B cell (primary cell): ENCODE results near the gene CACNA2D1. TPM values are rescaled to one million over a fixed set of nuclear protein-coding genes. Genes with fewer than 3 reads are reported as not detected.

Experiments
- ATAC-seq: fragments of 200-7000 bp; cut with Tn5 transposase; one replicate; pipeline ENCODE4 v1.10.0; 2021; ENCODE audit warnings: low read depth, mild to moderate bottlenecking, moderate number of reproducible peaks, moderate library complexity
- CTCF ChIA-PET: fragments of 350-600 bp; sonication (Branson Sonifier 250); formaldehyde crosslinking; loops from one replicate; lab custom pipeline; 2021; ENCODE audit warnings: antibody characterized with exemption, inconsistent platforms; lab: Charles Lee
- POLR2A ChIA-PET: fragments of 350-600 bp; sonication (Branson Sonifier 250); formaldehyde crosslinking; loops from one replicate; lab custom pipeline; 2021; ENCODE audit warnings: antibody characterized with exemption; lab: Charles Lee
- DNase-seq: peaks from one replicate; pipeline ENCODE4 v3.0.0; 2013
- H2AFZ ChIP-seq: 2 replicates; pipeline ENCODE4 v1.6.1; 2012; ENCODE audit warnings: mild to moderate bottlenecking, low read depth, low read length; ENCODE audit not compliant: insufficient read depth, poor library complexity, severe bottlenecking
- H3K27ac ChIP-seq, 2 donors: 1 replicate in 1 of 2; 2 replicates in 1 of 2; pipeline ENCODE4 v1.5.1; 2012 to 2013; ENCODE audit warnings: low read length in 2 of 2, mild to moderate bottlenecking in 2 of 2, moderate library complexity in 1 of 2
- H3K27me3 ChIP-seq, 4 experiments: fragments of 200-600 bp in 1 of 4; sonication (generic) in 1 of 4; replicated peaks in 1 of 4; 1 replicate in 2 of 4; 2 replicates in 2 of 4; pipeline versions ENCODE4 v1.6.1 to v1.7.0; 2013 to 2016; ENCODE audit warnings: low read length in 3 of 4, mild to moderate bottlenecking in 2 of 4, mixed read lengths in 1 of 4, moderate library complexity in 1 of 4; ENCODE audit not compliant: insufficient read depth in 4 of 4, control insufficient read depth in 3 of 4; ENCODE audit errors: control extremely low read depth in 1 of 4
- H3K36me3 ChIP-seq, 2 experiments: replicated peaks in 1 of 2; 1 replicate in 1 of 2; 2 replicates in 1 of 2; pipeline versions ENCODE4 v1.6.1 to v1.7.1; 2013; ENCODE audit warnings: low read length in 1 of 2; ENCODE audit not compliant: insufficient read depth in 2 of 2, control insufficient read depth in 1 of 2; ENCODE audit errors: control extremely low read depth in 1 of 2, extremely low read depth in 1 of 2
- H3K4me1 ChIP-seq, 2 donors: fragments of 200-600 bp in 1 of 2; sonication (generic) in 1 of 2; 1 replicate in 1 of 2; 2 replicates in 1 of 2; pipeline versions ENCODE4 v1.5.1 to v1.6.1; 2013 to 2017; ENCODE audit warnings: low read length in 2 of 2; ENCODE audit not compliant: control insufficient read depth in 2 of 2, insufficient read depth in 2 of 2
- H3K4me2 ChIP-seq: replicated peaks from 2 replicates; pipeline ENCODE3; 2012; ENCODE audit warnings: mild to moderate bottlenecking, low read depth, low read length; ENCODE audit not compliant: poor library complexity, severe bottlenecking
- H3K4me3 ChIP-seq, 5 experiments: fragments of 200-600 bp in 1 of 5; sonication (generic) in 1 of 5; 1 replicate in 3 of 5; 2 replicates in 2 of 5; pipeline versions ENCODE4 v1.5.1 to v1.7.0; 2011 to 2016; ENCODE audit warnings: low read length in 4 of 5, mild to moderate bottlenecking in 4 of 5, low read depth in 2 of 5, control low read depth in 1 of 5, moderate library complexity in 1 of 5; ENCODE audit not compliant: insufficient read depth in 1 of 5; ENCODE audit errors: control extremely low read depth in 1 of 5, extremely low read depth in 1 of 5
- H3K79me2 ChIP-seq: fragments of 200-600 bp; sonication (generic); one replicate; pipeline ENCODE4 v1.6.0; 2016; ENCODE audit warnings: low read length; ENCODE audit not compliant: control insufficient read depth, insufficient read depth
- H3K9ac ChIP-seq: fragments of 200-600 bp; sonication (generic); 2 replicates; pipeline ENCODE4 v1.6.1; 2017; ENCODE audit warnings: mild to moderate bottlenecking, low read length, moderate library complexity
- H3K9me3 ChIP-seq, 3 donors: one replicate each; pipeline versions ENCODE4 v1.6.1 to v1.7.1; 2013; ENCODE audit warnings: low read length in 2 of 3; ENCODE audit not compliant: control insufficient read depth in 2 of 3, insufficient read depth in 1 of 3; ENCODE audit errors: control extremely low read depth in 1 of 3
- H4K20me1 ChIP-seq: 2 replicates; pipeline ENCODE4 v1.6.0; 2012; ENCODE audit warnings: mild to moderate bottlenecking, low read length; ENCODE audit not compliant: insufficient read depth, control insufficient read depth, poor library complexity, severe bottlenecking
- H3K27ac Mint-ChIP-seq: one replicate; pipeline ENCODE4 v1.8.0; 2021; ENCODE audit warnings: mixed read lengths
- H3K27me3 Mint-ChIP-seq: one replicate; pipeline ENCODE4 v1.8.0; 2021; ENCODE audit warnings: mixed read lengths
- H3K4me1 Mint-ChIP-seq: one replicate; pipeline ENCODE4 v1.8.0; 2021; ENCODE audit warnings: mixed read lengths
- H3K4me3 Mint-ChIP-seq: one replicate; pipeline ENCODE4 v1.8.0; 2021; ENCODE audit warnings: mixed read lengths
- H3K9me3 Mint-ChIP-seq: one replicate; pipeline ENCODE4 v1.8.0; 2022; ENCODE audit warnings: mixed read lengths; ENCODE audit not compliant: insufficient read depth
- EZH2 ChIP-seq: IDR thresholded peaks from 2 replicates; pipeline ENCODE4 v1.6.1; 2012; ENCODE audit warnings: borderline replicate concordance, low read depth, mild to moderate bottlenecking, moderate library complexity, low read length; ENCODE audit not compliant: insufficient read depth, poor library complexity, severe bottlenecking
- WGBS: methylation state at CpG from one replicate; pipeline ENCODE4 v1.1.5; 2013; ENCODE audit warnings: missing lambda C conversion rate; ENCODE audit not compliant: insufficient coverage; 5-methylcytosine and 5-hydroxymethylcytosine counted together
- intact Hi-C: fragments of 100-400 bp; cut with micrococcal nuclease; formaldehyde crosslinking; loops from one replicate; pipeline ENCODE4 v1.10.0; 2022
- polyA plus RNA-seq: library from polyadenylated mRNA; depleted of rRNA; stranded (reverse); fragments of >200 nt; gene quantifications from 2 replicates; pipeline ENCODE4 v1.2.3, GENCODE V29; 2012
- total RNA-seq, 2 donors: library from RNA; stranded (reverse); fragments of 120-200 nt in 1 of 2; gene quantifications; 1 replicate in 1 of 2; 2 replicates in 1 of 2; pipeline versions ENCODE4 v1.2.3 to v1.2.4, GENCODE V29; 2013 to 2022
- TF ChIP-seq, protein P1 (sequence below): fragments of 200-600 bp; IDR thresholded peaks from one replicate; pipeline ENCODE4 v1.8.0; 2022; ENCODE audit warnings: antibody characterized with exemption, mild to moderate bottlenecking

The CACNA2D1 gene
- total and polyA plus RNA-seq, 2 donors (not counting 1 experiment from before 2014, with no cell fraction given) = not detected

DNA sequence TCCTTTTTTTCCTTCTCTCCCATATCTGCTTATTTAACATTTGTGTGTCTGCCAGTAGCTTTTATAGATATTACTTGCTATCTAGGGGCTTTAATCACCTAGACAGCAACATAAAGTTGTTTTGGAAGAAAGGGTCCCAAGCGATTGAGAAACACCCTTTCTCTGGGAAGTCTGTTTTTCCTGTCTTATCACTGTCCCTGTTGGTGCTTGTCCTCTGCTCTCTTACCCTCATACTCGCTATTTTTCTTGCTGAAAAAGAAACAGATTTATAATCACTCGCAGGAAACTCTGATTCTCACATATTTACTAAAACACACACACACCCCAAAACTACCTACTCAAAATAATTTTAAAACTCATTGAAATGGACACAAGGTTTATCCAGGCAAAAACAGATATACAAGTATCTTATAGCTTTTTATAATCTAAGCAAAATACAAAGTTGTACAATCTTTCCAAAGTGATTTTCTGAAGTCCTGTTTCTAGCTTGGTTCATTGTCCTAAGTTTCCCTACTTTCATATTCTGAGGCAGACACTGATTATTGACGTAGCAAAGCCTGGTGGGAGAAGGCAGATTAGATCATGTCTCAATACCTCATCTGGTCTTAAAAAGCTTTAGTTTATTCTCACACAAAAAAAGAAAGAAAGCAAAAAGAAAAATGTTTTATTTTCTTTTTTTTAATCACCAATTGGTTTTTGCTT lies 157.3 kb downstream of the CACNA2D1 start:
- TF ChIP-seq, protein P1, sequence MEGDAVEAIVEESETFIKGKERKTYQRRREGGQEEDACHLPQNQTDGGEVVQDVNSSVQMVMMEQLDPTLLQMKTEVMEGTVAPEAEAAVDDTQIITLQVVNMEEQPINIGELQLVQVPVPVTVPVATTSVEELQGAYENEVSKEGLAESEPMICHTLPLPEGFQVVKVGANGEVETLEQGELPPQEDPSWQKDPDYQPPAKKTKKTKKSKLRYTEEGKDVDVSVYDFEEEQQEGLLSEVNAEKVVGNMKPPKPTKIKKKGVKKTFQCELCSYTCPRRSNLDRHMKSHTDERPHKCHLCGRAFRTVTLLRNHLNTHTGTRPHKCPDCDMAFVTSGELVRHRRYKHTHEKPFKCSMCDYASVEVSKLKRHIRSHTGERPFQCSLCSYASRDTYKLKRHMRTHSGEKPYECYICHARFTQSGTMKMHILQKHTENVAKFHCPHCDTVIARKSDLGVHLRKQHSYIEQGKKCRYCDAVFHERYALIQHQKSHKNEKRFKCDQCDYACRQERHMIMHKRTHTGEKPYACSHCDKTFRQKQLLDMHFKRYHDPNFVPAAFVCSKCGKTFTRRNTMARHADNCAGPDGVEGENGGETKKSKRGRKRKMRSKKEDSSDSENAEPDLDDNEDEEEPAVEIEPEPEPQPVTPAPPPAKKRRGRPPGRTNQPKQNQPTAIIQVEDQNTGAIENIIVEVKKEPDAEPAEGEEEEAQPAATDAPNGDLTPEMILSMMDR = no peak
- no peak for TF ChIP-seq EZH2
- H3K4me3 Mint-ChIP-seq = no peak overlapping the region
- H4K20me1 ChIP-seq = no peaks in the 10 kb centered on the region
- H3K9me3 ChIP-seq = no peaks in the 10 kb centered on the region
- no peak for ATAC-seq
- intact Hi-C loops = no loop called here
- no peak overlapping the region for H3K9ac ChIP-seq
- CTCF ChIA-PET = no interaction called here
- H3K27ac Mint-ChIP-seq = no peak overlapping the region
- no peaks in the 10 kb centered on the region for H3K27me3 Mint-ChIP-seq
- H3K9me3 Mint-ChIP-seq = peaks cover 2% of the 10 kb centered on the region
- no CpG with 5 or more reads among the region's 4 CpGs for WGBS
- no peak for DNase-seq
- H3K4me3 ChIP-seq = no peak overlapping the region
- no peaks in the 10 kb centered on the region for H3K36me3 ChIP-seq
- POLR2A ChIA-PET = no interaction called here
- H3K27ac ChIP-seq = no peak overlapping the region
- no peaks in the 10 kb centered on the region for H3K79me2 ChIP-seq
- H2AFZ ChIP-seq = no peak overlapping the region
- no peaks in the 10 kb centered on the region for H3K4me1 Mint-ChIP-seq
- H3K4me2 ChIP-seq = no peak overlapping the region
- no peaks in the 10 kb centered on the region for H3K27me3 ChIP-seq
- H3K4me1 ChIP-seq = no peaks in the 10 kb centered on the region

DNA sequence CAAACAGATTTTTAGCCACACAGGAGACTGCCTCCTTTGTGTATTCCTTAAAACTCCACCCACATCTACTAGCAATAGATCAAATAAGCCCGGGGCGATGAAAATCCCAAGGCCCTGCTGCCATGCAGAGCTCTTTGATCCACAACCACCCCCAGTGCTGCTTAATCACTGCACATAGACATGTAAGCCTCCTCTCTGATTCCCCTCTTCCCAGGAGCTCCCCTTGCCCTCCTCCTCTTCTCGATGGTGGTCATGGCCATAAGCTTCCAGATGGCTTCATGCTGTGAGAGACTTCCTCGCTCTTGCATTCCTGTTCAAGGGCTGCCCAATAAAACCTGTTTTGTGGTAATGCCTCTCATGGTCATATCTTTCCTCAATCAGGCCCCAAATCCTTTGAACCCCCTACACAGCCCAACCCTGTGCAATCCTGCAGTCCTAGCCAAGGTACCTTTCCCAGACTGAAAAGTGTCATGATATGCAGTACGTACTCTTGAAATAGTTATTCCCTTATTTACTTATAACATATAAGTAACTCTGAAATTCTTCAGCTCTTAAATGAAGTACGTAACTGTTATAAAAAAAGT lies 158.5 kb downstream of the CACNA2D1 start:
- 81% methylated on average over 4 of the region's 6 CpGs for WGBS
- DNase-seq (no peak), ATAC-seq (no peak)
- ChIA-PET CTCF (no interaction called here), POLR2A (no interaction called here)
- Histone ChIP-seq H2AFZ (no peak overlapping the region), H3K4me2 (no peak overlapping the region), H3K9ac (no peak overlapping the region), H3K4me3 (no peak overlapping the region), H3K27me3 (no peaks in the 10 kb centered on the region), H4K20me1 (no peaks in the 10 kb centered on the region), H3K4me1 (no peaks in the 10 kb centered on the region), H3K9me3 (no peaks in the 10 kb centered on the region), H3K79me2 (no peaks in the 10 kb centered on the region), H3K36me3 (no peaks in the 10 kb centered on the region), H3K27ac (no peak overlapping the region)
- Mint-ChIP-seq H3K4me1 (no peaks in the 10 kb centered on the region), H3K27me3 (no peaks in the 10 kb centered on the region), H3K9me3 (peaks cover 2% of the 10 kb centered on the region), H3K27ac (no peak overlapping the region), H3K4me3 (no peak overlapping the region)
- TF ChIP-seq, protein P1 = no peak
- no peak for TF ChIP-seq EZH2
- intact Hi-C loops = no loop called here
